HG03521 (cell line): Measurements from ENCODE around the gene COL20A1.

Source experiments
- ATAC-seq: cut with Tn5 transposase; IDR thresholded peaks from one replicate; pipeline ENCODE4 v1.9.1; 2021; ENCODE audit warnings: mild to moderate bottlenecking, moderate library complexity; ENCODE audit not compliant: unreplicated experiment

The COL20A1 gene

DNA sequence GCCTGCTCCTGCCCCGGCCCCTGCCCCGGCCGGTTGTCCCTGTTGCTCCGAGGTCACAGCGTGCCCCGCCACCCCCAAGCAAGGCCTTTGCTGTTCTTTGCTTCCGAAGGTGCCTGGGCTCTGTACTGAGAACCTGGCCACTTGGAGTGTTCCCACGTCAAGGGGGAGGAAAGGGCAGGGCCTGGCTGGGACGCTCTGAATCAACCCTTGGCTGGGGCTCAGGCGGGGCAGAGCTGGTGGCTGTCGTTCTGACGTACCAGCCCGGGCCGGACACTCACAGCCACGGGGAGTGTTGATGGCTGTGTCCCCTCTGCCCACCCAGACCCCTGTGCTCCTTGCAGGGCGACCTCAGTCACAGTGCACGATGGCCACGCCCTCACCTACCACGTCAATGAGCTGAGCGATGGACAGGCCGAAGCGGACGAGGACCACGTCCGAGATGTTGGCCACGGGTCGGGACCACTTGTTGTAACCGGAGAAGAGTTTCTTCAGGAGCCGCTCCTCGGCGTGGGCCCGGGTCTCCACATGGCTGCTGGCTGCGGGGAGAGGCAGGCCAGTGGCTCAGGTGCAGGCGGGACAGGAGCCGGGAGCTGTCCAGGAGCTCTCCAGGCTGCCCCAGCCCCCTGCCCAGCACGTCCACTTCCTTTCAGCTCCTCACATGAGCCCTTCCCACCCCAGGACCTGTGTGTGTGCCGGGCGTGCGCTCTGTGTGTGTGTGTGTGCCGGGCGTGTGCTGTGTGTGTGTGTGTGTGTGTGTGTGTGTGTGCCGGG is 66.4 kb downstream of the COL20A1 start:
- ATAC-seq, result no peak

DNA sequence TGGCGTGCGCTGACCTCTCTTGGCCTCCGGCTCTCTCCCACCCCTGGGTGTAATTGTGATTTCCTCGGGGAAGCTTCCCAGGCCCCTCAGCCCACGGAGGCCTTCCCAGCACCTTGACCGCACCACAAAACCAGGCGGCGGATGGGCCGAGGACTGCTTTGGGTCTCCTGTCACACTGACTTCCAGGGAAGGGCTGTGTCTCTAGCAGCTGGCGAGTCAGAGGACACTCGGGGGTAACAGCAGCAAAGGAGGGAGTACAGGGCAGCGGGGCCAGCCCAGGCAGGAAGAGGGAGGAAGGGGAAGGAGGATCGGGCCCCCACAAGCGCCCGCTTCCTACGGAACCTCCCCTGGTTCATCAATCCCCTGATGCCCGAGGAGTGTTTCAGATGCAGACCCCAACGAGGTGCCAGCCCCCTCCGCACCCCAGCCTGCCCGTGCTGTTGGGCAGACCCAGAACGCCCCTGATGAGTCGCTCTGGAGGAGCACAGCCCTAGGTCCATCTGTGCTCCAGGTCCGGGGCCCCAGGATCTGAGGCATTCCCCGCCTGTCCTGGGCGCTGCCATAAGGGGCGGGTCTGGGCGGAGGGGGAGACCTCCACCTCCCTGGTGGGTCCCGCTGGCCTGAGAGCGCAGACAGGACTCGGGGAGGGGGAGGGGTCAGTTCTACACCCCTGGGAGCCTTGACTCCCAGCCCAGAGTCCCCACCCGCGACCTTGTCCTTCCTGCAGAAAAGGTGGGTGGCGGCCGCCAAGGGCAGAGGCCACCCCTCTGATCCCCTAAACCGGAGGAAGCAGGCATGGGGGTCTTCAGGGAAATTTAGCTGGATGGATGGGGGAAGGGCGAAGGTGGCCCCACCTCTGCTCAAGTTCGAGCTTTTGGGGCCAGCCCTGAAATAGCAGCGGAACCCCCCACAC is 67.2 kb downstream of the COL20A1 start:
- no peak for ATAC-seq

GRCh38 chr20:63360850-63361518 is 68.0 kb downstream of the COL20A1 start, which contains the start of gene CHRNA4:
TSS of gene CHRNA4 (minus strand) at chr20:63361349. CDS start at chr20:63361165, 184 bp downstream.
- ATAC-seq, result no peak

GRCh38 chr20:63361519-63362435 is 68.8 kb downstream of the COL20A1 start:
- ATAC-seq, result no peak

- ATAC-seq, result no peak
Observed at GRCh38 chr20:63362436-63363009, 69.5 kb downstream of the COL20A1 start.

DNA sequence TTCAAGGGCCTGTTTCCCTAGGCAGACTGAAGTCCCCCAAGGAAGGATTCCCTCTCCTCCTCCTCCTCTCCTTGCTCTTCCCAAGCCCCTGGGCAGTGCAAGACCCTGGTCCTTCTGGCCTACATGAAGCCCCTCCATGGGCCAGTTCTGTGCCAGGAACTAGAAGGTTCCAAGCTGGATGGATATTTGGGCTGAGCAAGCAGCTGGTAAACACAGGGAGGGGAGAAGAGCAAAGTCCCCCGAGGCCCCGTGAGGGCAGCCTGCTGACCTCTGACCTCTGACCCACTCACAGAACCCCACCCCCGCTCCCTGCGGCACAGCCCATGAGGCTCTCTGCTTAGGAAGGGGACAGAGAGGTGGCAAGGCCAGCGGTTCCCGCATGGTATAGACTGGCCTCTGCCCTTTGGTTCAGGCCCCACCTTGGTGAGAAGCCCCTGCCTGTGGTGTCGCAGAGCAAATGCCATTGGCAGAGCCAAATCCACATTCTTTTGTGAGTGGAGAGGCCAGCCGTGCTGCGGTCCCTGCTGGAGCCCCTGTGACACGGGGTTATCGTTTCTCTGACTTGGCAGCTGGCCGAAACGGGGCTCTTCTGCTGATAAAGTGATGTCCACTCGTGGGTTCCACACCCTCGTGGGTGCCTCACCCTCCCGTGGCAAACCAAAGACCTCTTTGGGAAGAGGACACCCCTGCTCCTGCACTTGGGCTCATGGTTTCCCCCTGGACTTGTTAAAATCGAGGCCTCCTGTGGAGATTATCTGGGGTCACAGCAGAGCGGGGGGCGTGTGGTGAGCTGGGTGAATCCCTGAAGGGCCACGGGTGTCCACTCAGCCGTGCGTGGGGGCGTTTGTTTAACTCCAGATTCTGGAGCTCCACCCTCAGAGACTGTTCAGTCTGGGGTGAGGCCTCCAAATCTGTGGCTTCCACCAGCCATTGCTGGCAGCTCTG is 70.3 kb downstream of the COL20A1 start:
- no peak for ATAC-seq

DNA sequence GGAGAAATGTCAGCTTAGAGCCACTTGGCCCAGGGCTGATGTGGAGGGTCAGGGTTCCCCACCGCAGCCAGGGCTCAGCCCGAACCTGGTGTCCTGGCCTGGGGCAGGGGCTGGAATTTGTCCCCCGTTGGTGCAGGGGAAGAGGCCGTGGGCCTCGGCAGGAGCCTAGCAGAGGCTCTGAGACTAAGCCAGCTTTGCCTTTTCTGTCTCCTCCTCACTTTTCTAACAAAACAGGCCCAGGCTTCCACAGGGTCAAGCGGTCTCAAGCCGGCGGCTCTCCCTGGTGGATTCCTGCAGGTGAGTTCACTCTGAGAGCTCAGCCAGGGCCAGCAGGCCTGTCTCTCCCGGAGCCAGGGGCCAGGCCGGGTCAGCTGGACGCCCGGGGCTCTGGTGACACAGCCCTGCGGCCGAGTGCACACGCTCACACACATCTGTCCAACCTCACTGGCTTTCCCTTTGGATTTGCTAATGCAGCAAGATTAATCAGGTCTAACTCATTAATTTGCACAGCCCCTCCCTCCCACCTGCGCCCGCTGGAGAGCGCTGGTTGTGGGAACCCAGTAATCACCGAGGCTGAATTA is 71.1 kb downstream of the COL20A1 start:
- ATAC-seq, result no peak

- ATAC-seq, result no peak
Observed at GRCh38 chr20:63364801-63365585, 72.0 kb downstream of the COL20A1 start.

DNA sequence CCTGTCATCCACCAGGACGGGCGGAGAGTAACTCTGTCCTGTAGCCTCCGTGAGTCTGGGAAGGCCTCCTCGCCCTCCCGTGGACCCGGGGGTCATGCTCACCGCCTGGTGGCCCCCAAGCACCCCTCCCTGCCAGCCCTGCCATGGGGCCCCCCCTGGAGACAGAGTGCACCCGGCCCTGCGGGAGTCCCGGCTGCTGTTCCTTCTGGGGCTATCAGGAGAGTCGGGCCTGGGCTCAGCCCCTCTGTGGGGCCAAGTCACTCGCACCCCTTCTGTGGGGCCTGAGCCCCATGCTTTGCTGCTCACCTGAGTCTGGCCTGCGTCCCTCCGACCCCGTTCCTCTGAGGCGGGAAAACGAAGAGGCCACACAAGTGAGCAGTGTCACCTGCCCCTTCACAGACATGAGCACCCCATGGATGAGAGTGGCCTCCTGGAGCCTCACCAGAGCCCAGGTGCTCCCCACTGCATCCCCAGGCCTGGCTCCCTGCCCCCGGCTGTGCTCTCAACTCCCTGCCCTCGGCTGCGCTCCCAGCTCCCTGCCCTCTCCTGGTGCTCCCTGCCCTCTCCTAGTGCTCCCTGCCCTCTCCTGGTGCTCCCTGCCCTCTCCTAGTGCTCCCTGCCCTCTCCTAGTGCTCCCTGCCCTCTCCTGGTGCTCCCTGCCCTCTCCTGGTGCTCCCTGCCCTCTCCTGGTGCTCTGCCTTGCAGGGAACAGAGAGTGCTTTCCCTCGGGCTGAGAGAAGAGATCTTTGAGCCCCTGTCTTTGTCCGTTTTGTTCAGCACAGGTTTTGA is 72.8 kb downstream of the COL20A1 start:
- no peak for ATAC-seq

GRCh38 chr20:63366390-63367365 is 73.7 kb downstream of the COL20A1 start:
- ATAC-seq, result no peak

DNA sequence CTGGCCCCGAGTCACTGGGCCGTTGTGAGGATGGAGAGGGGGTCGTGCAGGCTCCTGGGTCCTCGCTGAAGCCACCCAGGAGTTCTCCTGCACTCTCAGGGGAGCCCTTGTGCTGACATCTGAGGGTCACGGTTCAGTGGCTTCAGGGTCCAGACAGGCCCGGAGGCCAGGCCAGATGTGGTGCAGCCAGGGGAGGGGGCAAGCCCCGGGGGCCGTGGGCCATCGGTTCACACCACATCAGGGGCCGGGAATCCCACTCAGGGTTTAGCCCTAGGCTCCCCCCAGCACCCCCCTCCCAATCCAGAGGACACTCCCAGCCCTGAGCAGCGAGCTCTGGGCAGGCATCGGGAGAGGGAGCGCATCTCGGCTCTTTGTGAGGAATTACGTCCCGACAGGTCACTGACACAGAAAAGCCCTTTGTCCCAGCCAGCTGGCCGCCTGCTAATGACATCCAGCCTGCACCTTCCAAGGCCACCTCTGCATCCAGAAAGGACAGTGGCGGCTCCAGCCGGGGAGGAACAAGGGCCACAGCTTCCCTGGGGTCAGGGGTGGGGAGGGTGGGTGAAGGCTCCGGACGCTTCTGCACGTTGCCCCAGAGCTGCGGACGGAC is 74.6 kb downstream of the COL20A1 start:
- ATAC-seq, result no peak

DNA sequence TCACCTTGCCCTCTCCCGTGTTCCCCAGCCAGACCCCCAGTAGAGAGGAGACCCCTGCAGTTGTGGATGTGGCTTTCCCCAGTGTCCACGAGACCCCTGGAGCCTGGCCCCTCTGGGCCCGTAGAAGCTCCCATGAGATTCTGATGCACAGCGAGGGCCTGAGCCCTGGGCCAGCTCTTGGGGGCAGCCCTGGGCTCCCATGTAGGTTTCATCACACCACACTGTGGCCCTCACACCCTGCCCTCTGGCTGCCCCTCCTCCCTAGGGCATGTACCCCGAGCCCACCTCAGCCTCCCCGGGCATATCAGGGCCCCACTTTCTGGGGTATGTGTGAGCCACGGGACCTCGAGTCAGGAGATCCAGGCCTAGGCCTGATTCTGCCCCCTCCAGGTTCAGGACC is 75.2 kb downstream of the COL20A1 start:
- ATAC-seq, result no peak

GRCh38 chr20:63369024-63369530 is 76.1 kb downstream of the COL20A1 start:
- ATAC-seq, result no peak

DNA sequence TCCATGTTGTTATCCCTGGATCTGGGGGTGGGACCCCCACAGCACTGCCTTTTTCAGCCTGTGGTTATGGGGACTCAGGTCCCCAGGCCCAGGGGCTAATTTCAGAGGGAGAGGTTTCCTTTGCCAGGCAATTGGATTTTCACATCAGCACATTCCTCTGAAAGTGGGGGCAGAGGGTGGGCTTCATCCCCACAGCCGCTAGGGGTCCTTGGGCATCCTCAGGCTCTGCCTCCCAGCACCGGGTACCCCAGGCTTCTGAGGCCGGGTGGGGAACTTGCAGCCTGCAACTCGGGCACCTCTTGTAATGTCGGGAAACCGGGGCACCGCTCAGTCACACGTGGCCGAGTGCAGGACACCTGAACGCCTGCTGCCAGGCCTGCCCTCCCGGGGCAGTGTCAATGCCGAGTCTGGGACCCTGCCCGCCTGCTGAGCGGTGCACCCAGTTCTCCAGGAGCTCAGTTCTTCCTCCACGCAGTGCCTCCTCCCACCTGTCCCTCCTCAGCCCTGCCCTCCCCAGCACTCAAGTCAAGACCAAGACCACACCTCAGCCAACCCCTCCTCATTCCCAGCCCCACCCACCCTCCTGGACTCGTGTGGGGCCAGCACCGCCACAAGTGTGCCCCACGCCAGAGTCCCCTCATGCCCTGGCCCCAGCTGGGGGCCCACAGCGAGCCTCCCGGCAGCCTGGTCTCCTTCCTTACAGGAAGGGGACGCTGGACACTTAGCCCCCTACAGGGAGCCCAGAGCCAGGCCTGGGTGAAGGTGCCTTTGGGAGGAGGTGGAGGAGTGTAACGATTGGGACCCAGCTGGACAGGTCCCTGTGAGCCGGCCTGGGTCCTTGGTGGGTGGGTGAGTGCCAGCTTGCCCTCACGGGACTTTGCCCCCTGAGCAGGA is 77.0 kb downstream of the COL20A1 start:
- ATAC-seq, result no peak
